ENCODE results near the gene AGR2.

DNA sequence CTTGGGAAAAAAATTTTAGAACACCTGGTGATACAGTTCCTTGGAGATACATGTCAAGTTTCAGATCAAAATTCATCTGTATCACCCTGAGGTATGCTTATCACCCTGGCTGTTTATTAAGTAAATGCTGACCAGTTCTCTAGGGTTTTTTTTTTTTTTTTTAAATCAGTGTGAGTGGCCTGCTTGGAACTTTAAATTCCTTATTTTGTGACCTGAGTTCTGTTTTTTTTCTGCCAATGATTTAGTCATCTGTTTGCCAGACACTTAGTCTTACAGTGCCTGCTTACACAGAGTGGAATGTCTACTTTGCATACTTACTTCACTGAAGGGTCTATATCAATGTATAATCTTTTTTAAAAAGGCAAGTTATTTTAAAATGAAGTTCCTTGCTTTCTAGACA is 49.4 kb downstream of the AGR2 start:
- TF ChIP-seq CTCF (IDR thresholded peaks at IDR 0.05): no peak
- no peak for TF ChIP-seq POLR2A (IDR thresholded peaks at IDR 0.05)

All from lower leg skin (tissue), 3 donors.